ENCODE measurements around the gene PNPLA3.

The PNPLA3 gene

DNA sequence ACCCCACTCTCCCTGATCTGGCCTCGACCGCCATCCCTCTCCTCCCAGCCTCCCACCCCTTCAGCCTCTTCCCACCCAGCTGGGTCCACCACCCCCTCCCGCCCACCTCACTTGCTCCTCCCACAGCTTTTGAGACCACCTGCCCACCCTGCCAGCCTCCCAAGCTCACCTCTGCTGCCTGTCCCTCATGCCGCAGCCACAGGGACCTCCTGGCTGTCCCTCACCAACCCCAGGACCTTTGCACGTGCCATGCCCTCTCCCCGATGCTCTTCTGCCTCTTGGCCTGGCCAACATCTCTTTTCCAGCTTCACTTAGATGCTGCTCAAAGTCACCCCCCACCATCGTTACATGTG, 38.3 kb upstream of the PNPLA3 start:
- Mint-ChIP-seq H3K27ac (no peak overlapping the region), H3K9me3 (no peaks in the 10 kb centered on the region), H3K36me3 (ENCODE audit: low read depth) (no peaks in the 10 kb centered on the region), H3K4me1 (ENCODE audit: low read depth) (no peaks in the 10 kb centered on the region), H3K27me3 (peaks cover 30% of the 10 kb centered on the region), H3K4me3 (no peak overlapping the region)

DNA sequence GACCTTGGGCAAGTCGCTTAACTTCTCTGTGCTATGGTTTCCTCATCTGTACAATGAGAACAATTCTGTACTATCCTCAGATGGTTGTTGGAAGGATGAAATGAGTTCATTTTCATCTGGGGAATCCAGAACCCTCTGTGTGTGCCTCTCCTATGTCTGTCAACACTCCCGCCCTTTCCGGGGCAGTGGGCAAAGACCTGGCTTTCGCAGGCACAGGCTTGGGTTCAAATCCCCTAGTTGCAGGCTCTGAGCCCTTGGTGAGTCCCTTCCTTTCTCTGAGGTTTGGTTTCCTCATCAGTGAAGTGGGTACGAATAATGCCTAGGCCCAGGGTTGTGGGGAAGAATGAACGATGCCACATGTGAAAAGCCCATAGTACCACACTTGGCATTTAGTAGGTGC, 37.8 kb upstream of the PNPLA3 start:
- Mint-ChIP-seq H3K4me1 (ENCODE audit: low read depth) (no peaks in the 10 kb centered on the region), H3K27me3 (peaks cover 35% of the 10 kb centered on the region)

GRCh38 chr22:43886231-43886630, 37.4 kb upstream of the PNPLA3 start:
- H3K36me3 Mint-ChIP-seq (ENCODE audit: low read depth): no peaks in the 10 kb centered on the region
- no peaks in the 10 kb centered on the region for H3K4me1 Mint-ChIP-seq (ENCODE audit: low read depth)
- H3K4me3 Mint-ChIP-seq: no peak overlapping the region
- no peaks in the 10 kb centered on the region for H3K9me3 Mint-ChIP-seq
- H3K27me3 Mint-ChIP-seq: peaks cover 39% of the 10 kb centered on the region
- H3K27ac Mint-ChIP-seq: no peak overlapping the region

More for the DNA sequence above, 37.8 kb upstream of the PNPLA3 start:
- Mint-ChIP-seq H3K4me3 (no peak overlapping the region), H3K27ac (no peak overlapping the region), H3K9me3 (no peaks in the 10 kb centered on the region), H3K36me3 (ENCODE audit: low read depth) (no peaks in the 10 kb centered on the region)

DNA sequence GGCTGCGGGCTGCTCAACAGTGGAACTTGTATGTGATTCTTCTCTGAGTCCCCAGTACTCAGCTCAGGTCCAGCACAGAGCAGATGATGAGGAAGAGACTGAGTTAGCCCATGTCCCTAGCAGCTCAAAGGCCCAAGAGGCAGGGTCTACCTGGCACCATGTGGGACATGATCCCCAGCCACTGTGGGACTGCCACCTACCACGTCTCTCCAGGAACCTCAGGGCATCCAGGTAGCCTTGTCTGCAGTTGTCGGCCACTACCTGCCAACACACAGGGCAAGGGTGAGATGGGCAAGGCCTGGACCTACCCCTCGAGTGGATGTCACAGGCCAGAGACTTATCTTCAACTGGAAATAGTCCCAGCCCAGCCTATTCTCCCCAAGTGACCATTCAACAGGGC, 36.2 kb upstream of the PNPLA3 start:
- H3K4me1 Mint-ChIP-seq (ENCODE audit: low read depth): no peaks in the 10 kb centered on the region
- H3K27me3 Mint-ChIP-seq: peaks cover 46% of the 10 kb centered on the region
- H3K4me3 Mint-ChIP-seq: no peak overlapping the region
- H3K36me3 Mint-ChIP-seq (ENCODE audit: low read depth): no peaks in the 10 kb centered on the region
- H3K27ac Mint-ChIP-seq: no peak overlapping the region
- H3K9me3 Mint-ChIP-seq: no peaks in the 10 kb centered on the region

DNA sequence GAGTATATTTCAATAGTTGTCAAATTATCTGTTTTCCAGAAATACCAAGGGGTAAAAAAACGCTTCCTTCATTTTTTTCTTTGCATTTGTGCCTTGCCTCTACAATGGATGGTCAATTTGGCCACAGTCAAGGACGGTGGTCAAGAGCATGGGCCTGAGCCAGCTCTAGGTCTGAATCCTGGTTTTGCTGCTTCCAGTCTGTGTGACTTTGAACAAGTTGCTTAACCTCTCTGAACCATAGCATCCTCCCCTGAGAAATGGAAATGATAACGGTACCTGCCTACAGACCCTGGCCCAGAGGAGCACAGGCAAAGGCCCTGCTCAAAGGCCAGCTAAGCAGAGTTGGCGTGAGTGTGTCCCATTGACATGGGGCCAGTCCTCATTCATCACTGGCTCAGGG, 34.9 kb upstream of the PNPLA3 start:
- Mint-ChIP-seq H3K4me3 (no peak overlapping the region), H3K9me3 (no peaks in the 10 kb centered on the region), H3K36me3 (ENCODE audit: low read depth) (no peaks in the 10 kb centered on the region), H3K4me1 (ENCODE audit: low read depth) (no peaks in the 10 kb centered on the region), H3K27ac (no peak overlapping the region), H3K27me3 (peaks cover 52% of the 10 kb centered on the region)

GRCh38 chr22:43889201-43889859, 34.3 kb upstream of the PNPLA3 start:
- no peak overlapping the region for H3K4me3 Mint-ChIP-seq
- H3K27ac Mint-ChIP-seq: no peak overlapping the region
- no peaks in the 10 kb centered on the region for H3K4me1 Mint-ChIP-seq (ENCODE audit: low read depth)
- no peaks in the 10 kb centered on the region for H3K36me3 Mint-ChIP-seq (ENCODE audit: low read depth)
- H3K9me3 Mint-ChIP-seq: no peaks in the 10 kb centered on the region
- peaks cover 54% of the 10 kb centered on the region for H3K27me3 Mint-ChIP-seq

DNA sequence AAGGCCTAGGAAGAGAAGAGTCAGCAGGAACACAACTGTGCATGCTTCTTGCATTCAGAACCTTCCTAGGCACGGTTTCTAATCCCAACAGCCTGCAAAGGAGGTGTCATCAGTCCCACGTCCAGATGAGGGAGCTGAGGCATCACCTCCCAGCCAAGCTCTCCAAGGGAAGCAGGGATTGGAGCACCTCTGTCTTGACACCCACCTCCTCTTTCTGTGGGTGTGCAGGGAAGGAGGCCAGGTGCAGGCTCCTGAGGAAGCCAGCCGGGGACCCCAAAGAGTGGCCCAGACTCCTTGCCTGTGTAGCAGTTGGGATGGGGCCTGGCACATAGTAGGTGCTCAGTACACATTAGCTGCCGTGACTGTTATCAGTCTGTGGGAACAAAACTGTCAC, 33.7 kb upstream of the PNPLA3 start:
- no peaks in the 10 kb centered on the region for H3K9me3 Mint-ChIP-seq
- H3K4me3 Mint-ChIP-seq: no peak overlapping the region
- H3K27ac Mint-ChIP-seq: no peak overlapping the region
- no peaks in the 10 kb centered on the region for H3K4me1 Mint-ChIP-seq (ENCODE audit: low read depth)
- H3K36me3 Mint-ChIP-seq (ENCODE audit: low read depth): no peaks in the 10 kb centered on the region
- H3K27me3 Mint-ChIP-seq: peaks cover 54% of the 10 kb centered on the region

DNA sequence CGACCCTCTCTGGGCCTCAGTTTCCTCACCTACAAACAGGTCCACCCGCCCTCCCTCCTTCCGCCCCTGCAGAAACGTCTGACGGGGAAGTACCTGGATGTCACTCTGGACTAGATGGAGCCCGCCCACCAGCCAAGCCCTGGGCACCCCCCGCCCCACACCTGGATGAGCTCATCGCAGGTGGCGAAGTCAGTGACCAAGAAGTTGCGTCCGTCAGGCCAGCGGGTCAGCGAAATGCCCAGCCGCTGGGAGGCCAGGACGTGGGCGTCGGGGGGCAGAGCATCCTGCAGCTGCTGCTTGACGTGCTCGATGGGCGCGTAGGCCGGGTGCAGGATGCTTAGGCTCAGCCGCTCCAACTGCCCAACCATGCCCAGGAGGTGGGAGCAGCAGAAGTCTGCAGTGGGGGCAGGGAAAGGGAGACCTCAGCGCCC, 32.7 kb upstream of the PNPLA3 start:
- Mint-ChIP-seq H3K27ac (no peak overlapping the region), H3K27me3 (peaks cover 57% of the 10 kb centered on the region), H3K4me3 (no peak overlapping the region), H3K9me3 (no peaks in the 10 kb centered on the region), H3K4me1 (ENCODE audit: low read depth) (no peaks in the 10 kb centered on the region), H3K36me3 (ENCODE audit: low read depth) (no peaks in the 10 kb centered on the region)

DNA sequence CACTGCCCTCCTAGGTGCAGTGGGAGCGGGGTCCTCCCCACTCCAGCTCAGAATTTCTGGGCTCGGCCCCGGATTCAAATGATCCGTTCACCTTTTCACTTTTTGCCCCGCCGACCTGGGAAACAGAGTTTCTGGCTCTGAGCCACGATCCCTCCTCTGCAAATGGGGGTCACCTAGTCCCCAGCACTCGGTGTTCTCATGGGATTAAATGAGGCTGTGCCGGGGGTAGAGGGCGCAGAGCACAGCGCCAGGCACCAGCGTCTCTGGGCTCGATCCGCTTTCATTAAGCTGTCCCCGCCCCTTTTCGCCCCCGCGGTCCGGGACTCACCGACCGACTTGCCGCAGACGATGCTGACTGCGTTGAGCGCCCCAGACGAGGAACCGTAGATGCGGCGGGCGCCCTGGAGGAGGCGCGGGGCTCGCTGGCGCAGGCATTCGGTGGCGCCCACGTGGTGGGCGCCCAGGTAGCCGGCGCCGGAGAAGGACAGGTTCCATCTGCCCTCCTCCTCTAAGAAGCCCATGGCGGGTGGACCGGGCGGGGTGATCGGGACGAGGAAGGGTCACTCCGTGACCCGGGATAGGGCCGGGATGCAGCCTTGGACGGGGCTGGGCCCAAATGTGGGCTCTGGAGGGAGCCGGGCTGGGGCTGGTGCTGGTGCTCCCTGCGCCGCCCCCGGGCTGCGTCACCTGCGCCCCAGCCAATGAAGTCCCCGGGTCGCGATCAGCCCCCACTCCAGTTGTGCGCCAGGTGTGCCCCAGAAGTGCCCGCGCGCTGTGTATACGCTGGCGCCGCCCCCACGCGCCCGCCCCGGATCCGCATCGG, 32.0 kb upstream of the PNPLA3 start, which contains the start of gene PNPLA5:
TSS of gene PNPLA5 (minus strand) at position 654 of the 823 bp plus-strand sequence. CDS start at position 521, 133 bp downstream.
- no peaks in the 10 kb centered on the region for H3K36me3 Mint-ChIP-seq (ENCODE audit: low read depth)
- no peak within 1 kb of the TSS for H3K27ac Mint-ChIP-seq
- no peaks in the 10 kb centered on the region for H3K4me1 Mint-ChIP-seq (ENCODE audit: low read depth)
- no peak within 1 kb of the TSS for H3K4me3 Mint-ChIP-seq
- peaks cover 56% of the 10 kb centered on the region for H3K27me3 Mint-ChIP-seq
- no peaks in the 10 kb centered on the region for H3K9me3 Mint-ChIP-seq

DNA sequence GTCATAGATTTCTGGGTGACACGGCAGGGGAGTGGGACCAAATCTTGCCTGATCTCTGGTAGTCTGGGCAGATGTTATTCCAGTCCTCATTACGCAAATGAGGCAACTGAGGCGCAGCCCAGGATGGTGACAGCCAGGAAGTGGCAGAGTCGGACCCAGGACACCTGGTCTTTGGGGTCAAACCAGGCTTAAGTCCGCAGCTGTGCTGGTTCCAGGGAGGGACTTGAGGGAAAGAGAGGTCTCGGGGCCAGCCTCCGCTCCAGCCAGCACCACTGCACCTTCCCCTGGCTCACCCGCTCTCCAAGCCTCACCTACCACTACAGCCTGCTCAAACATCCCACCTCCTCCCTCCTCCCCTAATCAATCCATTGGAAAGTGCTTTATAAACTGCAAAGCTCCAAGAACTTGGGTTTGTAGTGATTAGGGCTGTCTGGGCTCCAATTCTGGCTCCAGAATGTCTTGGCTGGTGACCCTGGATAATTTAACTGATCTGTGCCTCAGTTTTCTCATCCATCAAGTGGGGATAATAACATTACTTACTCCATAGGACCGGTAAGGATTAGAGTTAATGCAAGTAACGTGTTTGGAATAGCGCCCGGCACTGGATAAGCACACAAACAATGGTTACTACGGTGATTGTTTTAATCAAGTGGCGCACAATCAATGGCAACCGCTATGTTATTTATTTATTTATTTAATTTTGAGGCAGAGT, 31.3 kb upstream of the PNPLA3 start:
- peaks cover 48% of the 10 kb centered on the region for H3K27me3 Mint-ChIP-seq

DNA sequence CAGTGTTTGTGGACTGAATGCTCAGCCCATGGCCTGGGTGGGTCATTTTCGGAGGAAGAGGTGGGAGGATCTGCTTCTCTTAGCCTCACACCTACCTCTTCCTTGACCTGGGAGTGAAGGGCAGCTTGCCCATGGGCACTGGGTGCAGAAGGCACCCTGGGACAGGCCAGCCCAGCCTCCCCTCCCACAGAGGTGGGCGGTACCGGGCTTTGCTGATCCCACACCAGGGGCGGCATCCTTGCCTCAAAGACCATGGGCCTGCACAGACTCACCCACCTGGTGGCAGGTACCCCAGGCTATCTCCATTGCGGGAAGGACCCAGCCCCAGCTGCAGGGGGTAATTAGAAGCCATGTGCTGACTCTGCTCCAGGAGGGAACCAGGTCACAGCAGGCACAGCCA, 30.3 kb upstream of the PNPLA3 start:
- Mint-ChIP-seq H3K27me3 (peaks cover 42% of the 10 kb centered on the region), H3K36me3 (ENCODE audit: low read depth) (no peaks in the 10 kb centered on the region), H3K9me3 (no peaks in the 10 kb centered on the region), H3K4me1 (ENCODE audit: low read depth) (no peaks in the 10 kb centered on the region), H3K27ac (no peak overlapping the region), H3K4me3 (no peak overlapping the region)

More for the DNA sequence above, 31.3 kb upstream of the PNPLA3 start:
- Mint-ChIP-seq H3K36me3 (ENCODE audit: low read depth) (no peaks in the 10 kb centered on the region), H3K4me1 (ENCODE audit: low read depth) (no peaks in the 10 kb centered on the region), H3K9me3 (no peaks in the 10 kb centered on the region), H3K27ac (no peak overlapping the region), H3K4me3 (no peak overlapping the region)

- no peaks in the 10 kb centered on the region for H3K36me3 Mint-ChIP-seq (ENCODE audit: low read depth)
- no peaks in the 10 kb centered on the region for H3K9me3 Mint-ChIP-seq
- H3K4me3 Mint-ChIP-seq: no peak overlapping the region
- no peak overlapping the region for H3K27ac Mint-ChIP-seq
- no peaks in the 10 kb centered on the region for H3K4me1 Mint-ChIP-seq (ENCODE audit: low read depth)
- peaks cover 36% of the 10 kb centered on the region for H3K27me3 Mint-ChIP-seq
Observed at GRCh38 chr22:43894122-43894521, 29.5 kb upstream of the PNPLA3 start.

DNA sequence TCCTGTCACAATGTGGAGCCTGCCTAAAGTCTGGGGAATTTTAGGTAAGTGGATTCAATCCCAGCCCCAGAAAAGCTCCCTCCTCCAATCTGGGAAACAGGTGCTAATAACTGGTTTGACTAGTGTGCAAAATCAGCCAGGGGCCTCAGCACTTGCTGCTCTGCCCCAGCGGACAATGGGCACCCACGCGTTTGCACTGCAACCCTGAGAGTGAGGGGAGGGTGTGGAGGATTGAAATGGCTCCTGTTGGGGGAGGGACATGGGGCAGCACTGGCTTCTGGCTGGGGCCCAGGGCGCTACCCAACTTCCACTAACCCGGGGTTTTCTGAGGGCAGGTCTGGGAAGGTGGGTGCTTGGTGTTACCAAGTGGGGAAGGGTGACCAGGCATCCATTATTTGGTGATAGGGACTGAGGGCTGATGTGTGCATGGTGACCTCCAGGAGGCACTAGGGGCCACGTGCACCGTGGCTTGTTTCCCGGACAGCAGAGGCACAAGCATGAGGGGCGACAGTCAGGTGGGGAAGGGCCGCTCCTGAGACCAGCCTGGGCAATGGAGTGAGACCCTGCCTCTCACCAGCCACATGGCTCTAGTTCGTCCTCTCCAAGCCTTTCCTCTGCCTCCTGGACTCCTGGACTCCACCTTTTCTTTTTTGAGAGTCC, 27.5 kb upstream of the PNPLA3 start:
- H3K27ac Mint-ChIP-seq: no peak overlapping the region
- H3K27me3 Mint-ChIP-seq: peaks cover 23% of the 10 kb centered on the region
- H3K36me3 Mint-ChIP-seq (ENCODE audit: low read depth): no peaks in the 10 kb centered on the region
- H3K9me3 Mint-ChIP-seq: no peaks in the 10 kb centered on the region
- H3K4me3 Mint-ChIP-seq: no peak overlapping the region
- H3K4me1 Mint-ChIP-seq (ENCODE audit: low read depth): no peaks in the 10 kb centered on the region

GRCh38 chr22:43897751-43898261, 25.8 kb upstream of the PNPLA3 start:
- no peaks in the 10 kb centered on the region for H3K4me1 Mint-ChIP-seq (ENCODE audit: low read depth)
- H3K27me3 Mint-ChIP-seq: peaks cover 15% of the 10 kb centered on the region
- no peaks in the 10 kb centered on the region for H3K9me3 Mint-ChIP-seq
- no peak overlapping the region for H3K4me3 Mint-ChIP-seq
- H3K36me3 Mint-ChIP-seq (ENCODE audit: low read depth): no peaks in the 10 kb centered on the region
- H3K27ac Mint-ChIP-seq: no peak overlapping the region
